Kidney epithelial cell (primary cell): ENCODE measurements around the gene FGF12. TPM values are rescaled to one million over a fixed set of nuclear protein-coding genes. Genes with fewer than 3 reads are reported as not detected.
A peak's percentile ranks its signal among the peaks of the same experiment; 100 is the strongest.
"Not testable (repeated sequence)": the region's sequence is repeated elsewhere in the genome, so short reads cannot be mapped to it uniquely, and the experiment has no call there.

Experiments
- DNase-seq: peaks from one replicate; pipeline ENCODE4 v3.0.0-alpha.2; 2010; ENCODE audit warnings: low read depth
- H3K27me3 ChIP-seq: 2 replicates; pipeline ENCODE4 v1.6.0; 2011; ENCODE audit warnings: low read length; ENCODE audit not compliant: control insufficient read depth, insufficient read depth
- H3K36me3 ChIP-seq: 2 replicates; pipeline ENCODE4 v1.5.1; 2011; ENCODE audit warnings: low read length; ENCODE audit not compliant: control insufficient read depth, insufficient read depth
- H3K4me3 ChIP-seq: 2 replicates; pipeline ENCODE4 v1.5.1; 2011; ENCODE audit warnings: low read depth, mild to moderate bottlenecking, control low read depth, low read length
- CTCF ChIP-seq: IDR thresholded peaks from 2 replicates; pipeline ENCODE4 v1.5.1; 2011; ENCODE audit warnings: mild to moderate bottlenecking, moderate library complexity, low read length, control low read depth, inconsistent platforms; ENCODE audit not compliant: insufficient read depth, poor library complexity, severe bottlenecking
- total RNA-seq: library from RNA; depleted of rRNA; stranded (reverse); fragments of >200 nt; gene quantifications from 2 replicates; pipeline ENCODE4 v1.2.3, GENCODE V29; 2015

Gene FGF12
- total RNA-seq, 1 donor from 2014 or later = 3.2 TPM

- TF ChIP-seq CTCF = no peak
- no peaks in the 10 kb centered on the region for H3K36me3 ChIP-seq
- DNase-seq = no peak
- H3K27me3 ChIP-seq = no peaks in the 10 kb centered on the region
- H3K4me3 ChIP-seq = no peak overlapping the region
Observed at GRCh38 chr3:192577271-192577670, 150.1 kb downstream of the FGF12 start.

- not testable (repeated sequence) for DNase-seq, H3K36me3 ChIP-seq, H3K27me3 ChIP-seq, H3K4me3 ChIP-seq
Observed at GRCh38 chr3:192576704-192577103, 150.6 kb downstream of the FGF12 start.

GRCh38 chr3:192575879-192576506 lies 151.3 kb downstream of the FGF12 start:
- no peak for TF ChIP-seq CTCF
- peaks cover 3% of the 10 kb centered on the region for H3K27me3 ChIP-seq

GRCh38 chr3:192573240-192573639 lies 154.1 kb downstream of the FGF12 start:
- Histone ChIP-seq H3K4me3 (no peak overlapping the region), H3K27me3 (peaks cover 3% of the 10 kb centered on the region), H3K36me3 (no peaks in the 10 kb centered on the region)
- no peak for DNase-seq
- no peak for TF ChIP-seq CTCF

More at GRCh38 chr3:192575879-192576506, 151.3 kb downstream of the FGF12 start:
- DNase-seq = no peak
- Histone ChIP-seq H3K4me3 (no peak overlapping the region), H3K36me3 (no peaks in the 10 kb centered on the region)

- peak overlapping the region; percentile 25 for H3K4me3 ChIP-seq
- H3K36me3 ChIP-seq = no peaks in the 10 kb centered on the region
- H3K27me3 ChIP-seq = peaks cover 3% of the 10 kb centered on the region
- no peak for DNase-seq
- no peak for TF ChIP-seq CTCF
Observed at GRCh38 chr3:192570821-192571791, 156.2 kb downstream of the FGF12 start.

GRCh38 chr3:192570315-192570714 lies 157.0 kb downstream of the FGF12 start:
- peaks cover 3% of the 10 kb centered on the region for H3K27me3 ChIP-seq
- no peaks in the 10 kb centered on the region for H3K36me3 ChIP-seq
- TF ChIP-seq CTCF = no peak
- no peak overlapping the region for H3K4me3 ChIP-seq
- DNase-seq = no peak
